Naive thymus-derived CD8-positive, alpha-beta T cell (primary cell): ENCODE measurements around the gene COBL. TPM values are rescaled to one million over a fixed set of nuclear protein-coding genes. Genes with fewer than 3 reads are reported as not detected.

Experiments used
- ATAC-seq, 2 donors: fragments of 150-1000 bp; cut with Tn5 transposase in 1 of 2; sonication (Bioruptor Pico), chemical (Tn5 transposase) in 1 of 2; 1 replicate in 1 of 2; 2 replicates in 1 of 2; pipeline ENCODE4 v1.10.0; 2021; ENCODE audit warnings: mild to moderate bottlenecking in 2 of 2, moderate library complexity in 2 of 2
- POLR2A ChIA-PET: fragments of 350-600 bp; sonication (Branson Sonifier 250); formaldehyde crosslinking; loops from one replicate; lab custom pipeline; 2021; ENCODE audit warnings: antibody characterized with exemption; lab: Charles Lee
- DNase-seq, 10 donors: peaks; one replicate each; pipeline versions ENCODE4 v3.0.0 to v3.0.0-alpha.2; 2020 to 2022
- H3K27ac Mint-ChIP-seq, 10 donors: one replicate each; pipeline ENCODE4 v1.8.0; 2020 to 2022; ENCODE audit warnings: mild to moderate bottlenecking in 10 of 10, mixed read lengths in 10 of 10, moderate library complexity in 4 of 10, inconsistent platforms in 1 of 10
- H3K27me3 Mint-ChIP-seq, 5 donors: one replicate each; pipeline ENCODE4 v1.8.0; 2021 to 2022; ENCODE audit warnings: mixed read lengths in 5 of 5
- H3K36me3 Mint-ChIP-seq, 3 donors: one replicate each; pipeline ENCODE4 v1.8.0; 2020 to 2022; ENCODE audit warnings: mixed read lengths in 3 of 3, mild to moderate bottlenecking in 2 of 3, inconsistent platforms in 1 of 3
- H3K4me1 Mint-ChIP-seq, 4 donors: one replicate each; pipeline ENCODE4 v1.8.0; 2021 to 2022; ENCODE audit warnings: mixed read lengths in 4 of 4
- H3K4me3 Mint-ChIP-seq, 10 donors: one replicate each; pipeline ENCODE4 v1.8.0; 2020 to 2022; ENCODE audit warnings: mild to moderate bottlenecking in 10 of 10, mixed read lengths in 10 of 10, moderate library complexity in 6 of 10, inconsistent platforms in 1 of 10
- H3K9me3 Mint-ChIP-seq, 9 donors: one replicate each; pipeline ENCODE4 v1.8.0; 2020 to 2022; ENCODE audit warnings: mixed read lengths in 9 of 9, mild to moderate bottlenecking in 3 of 9, inconsistent platforms in 1 of 9, moderate library complexity in 1 of 9
- polyA plus RNA-seq, 3 donors: library from polyadenylated mRNA; unstranded; fragments of 300-500 nt; fragmentation: Illumina TruSeq; gene quantifications; one replicate each; pipeline ENCODE4 v1.2.3, GENCODE V29; 2021
- total RNA-seq, 8 experiments: library from RNA in 2 of 8; stranded (reverse) in 2 of 8; gene quantifications; one replicate each; pipeline ENCODE4 v1.2.3 and lab custom pipeline; 2021 to 2026

Gene COBL
- total and polyA plus RNA-seq, 5 experiments from 2014 or later = not detected

GRCh38 chr7:50976064-50976463 is 340.5 kb downstream of the COBL start:
- POLR2A ChIA-PET = no interaction called here
- H3K27me3 Mint-ChIP-seq = peaks cover 2 to 21% (median 7%) of the 10 kb centered on the region in 5 donors
- ATAC-seq (no peak), DNase-seq (no peak)
- peaks cover 0 to 5% (median 0%) of the 10 kb centered on the region in 3 donors for H3K36me3 Mint-ChIP-seq
- peaks cover 0 to 17% (median 5%) of the 10 kb centered on the region in 9 donors for H3K9me3 Mint-ChIP-seq
- H3K4me1 Mint-ChIP-seq = peaks cover 0 to 9% (median 3%) of the 10 kb centered on the region in 4 donors
- no peak overlapping the region for H3K27ac Mint-ChIP-seq
- no peak overlapping the region for H3K4me3 Mint-ChIP-seq

GRCh38 chr7:50974240-50974639 is 342.4 kb downstream of the COBL start:
- no peak for DNase-seq
- Mint-ChIP-seq H3K4me3 (no peak overlapping the region), H3K4me1 (peaks cover 0 to 9% (median 3%) of the 10 kb centered on the region in 4 donors), H3K27me3 (peaks cover 2 to 21% (median 5%) of the 10 kb centered on the region in 5 donors), H3K27ac (no peak overlapping the region), H3K9me3 (peaks cover 0 to 14% (median 3%) of the 10 kb centered on the region in 9 donors), H3K36me3 (peaks cover 0 to 5% (median 0%) of the 10 kb centered on the region in 3 donors)
- no peak for ATAC-seq
- POLR2A ChIA-PET = no interaction called here

- no peak overlapping the region for H3K4me3 Mint-ChIP-seq
- ATAC-seq = no peak
- H3K27ac Mint-ChIP-seq = no peak overlapping the region
Observed at GRCh38 chr7:50973814-50974213, 342.8 kb downstream of the COBL start.

GRCh38 chr7:50970092-50970491 is 346.5 kb downstream of the COBL start:
- Mint-ChIP-seq H3K27ac (no peak overlapping the region), H3K4me1 (peaks cover 0 to 9% (median 3%) of the 10 kb centered on the region in 4 donors), H3K9me3 (peaks cover 2 to 23% (median 14%) of the 10 kb centered on the region in 9 donors), H3K27me3 (peaks cover 0 to 21% (median 5%) of the 10 kb centered on the region in 5 donors), H3K4me3 (no peak overlapping the region), H3K36me3 (peaks cover 0 to 14% (median 2%) of the 10 kb centered on the region in 3 donors)
- DNase-seq (no peak), ATAC-seq (no peak)
- POLR2A ChIA-PET = no interaction called here

More at GRCh38 chr7:50973814-50974213, 342.8 kb downstream of the COBL start:
- Mint-ChIP-seq H3K4me1 (peaks cover 0 to 9% (median 3%) of the 10 kb centered on the region in 4 donors), H3K9me3 (peaks cover 0 to 10% (median 2%) of the 10 kb centered on the region in 9 donors), H3K36me3 (peaks cover 0 to 1% (median 0%) of the 10 kb centered on the region in 3 donors), H3K27me3 (peaks cover 2 to 21% (median 5%) of the 10 kb centered on the region in 5 donors)
- POLR2A ChIA-PET = no interaction called here
- DNase-seq = no peak
